Heart left ventricle (tissue), 16 donors: ENCODE measurements around the gene MRC2. TPM values are rescaled to one million over a fixed set of nuclear protein-coding genes. Genes with fewer than 3 reads are reported as not detected.

Source experiments
- ATAC-seq, 4 donors: fragments of 200-7000 bp; cut with Tn5 transposase; one replicate each; pipeline ENCODE4 v1.9.1; 2020 to 2022; ENCODE audit warnings: moderate library complexity in 4 of 4, mild to moderate bottlenecking in 3 of 4, moderate number of reproducible peaks in 1 of 4
- DNase-seq, 5 donors: peaks; one replicate each; pipeline ENCODE4 v3.0.0-alpha.2; 2020
- H3K27ac ChIP-seq, 12 donors: fragments of 200-600 bp; sonication (generic) in 4 of 12; one replicate each; pipeline versions ENCODE4 v1.5.0 to v1.8.0; 2016 to 2022; ENCODE audit warnings: mild to moderate bottlenecking in 2 of 12
- H3K27me3 ChIP-seq, 9 donors: fragments of 200-600 bp; sonication (generic) in 2 of 9; one replicate each; pipeline versions ENCODE4 v1.5.1 to v1.8.0; 2016 to 2022; ENCODE audit warnings: mild to moderate bottlenecking in 3 of 9
- H3K36me3 ChIP-seq, 9 donors: fragments of 200-600 bp; sonication (generic) in 2 of 9; one replicate each; pipeline versions ENCODE4 v1.5.0 to v1.8.0; 2018 to 2022; ENCODE audit warnings: mild to moderate bottlenecking in 2 of 9
- H3K4me1 ChIP-seq, 12 donors: fragments of 200-600 bp; sonication (generic) in 4 of 12; one replicate each; pipeline versions ENCODE4 v1.5.0 to v1.8.0; 2016 to 2022; ENCODE audit warnings: mild to moderate bottlenecking in 3 of 12
- H3K4me3 ChIP-seq, 12 donors: fragments of 200-600 bp; sonication (generic) in 4 of 12; one replicate each; pipeline versions ENCODE4 v1.5.0 to v1.8.0; 2017 to 2022; ENCODE audit warnings: mild to moderate bottlenecking in 9 of 12, moderate library complexity in 4 of 12
- H3K9me3 ChIP-seq, 12 donors: fragments of 200-600 bp; sonication (generic) in 4 of 12; one replicate each; pipeline versions ENCODE4 v1.5.0 to v1.8.0; 2016 to 2022; ENCODE audit warnings: mild to moderate bottlenecking in 1 of 12
- CTCF ChIP-seq, 12 donors: fragments of 200-600 bp; sonication (generic) in 4 of 12; IDR thresholded peaks; one replicate each; pipeline versions ENCODE4 v1.5.0 to v1.8.0; 2018 to 2022; ENCODE audit warnings: antibody characterized with exemption in 12 of 12, mild to moderate bottlenecking in 5 of 12
- POLR2A ChIP-seq, 2 donors: fragments of 450-650 bp; IDR thresholded peaks; one replicate each; pipeline ENCODE4 v1.6.1; 2017; ENCODE audit warnings: antibody characterized with exemption in 2 of 2, mild to moderate bottlenecking in 2 of 2, moderate library complexity in 2 of 2
- WGBS, 4 donors: extraction: QIAGEN DNeasy Blood & Tissue Kit in 2 of 4; methylation state at CpG; one replicate each; pipeline versions ENCODE4 v1.1.5 to v1.1.7; 2013 to 2018; 5-methylcytosine and 5-hydroxymethylcytosine counted together
- intact Hi-C, 10 donors: fragments of 100-400 bp; cut with DNase I; formaldehyde crosslinking; loops; one replicate each; pipeline versions ENCODE4 v1.11.1 to v1.14.2; 2022
- polyA plus RNA-seq, 2 donors: library from polyadenylated mRNA; stranded (reverse); fragments of 200-250 nt; gene quantifications; one replicate each; pipeline ENCODE4 v1.2.3, GENCODE V29; 2013
- total RNA-seq, 9 donors: library from RNA; depleted of rRNA in 2 of 9; stranded (reverse); fragments of >200 nt in 2 of 9; fragmentation: NEBNext Ultra II Directional in 3 of 9; extraction: Animal tissue kit (Norgen Biotek cat#: 25700) in 3 of 9; gene quantifications; one replicate each; pipeline versions ENCODE4 v1.1.0 to v1.2.4, GENCODE V29; 2016 to 2023
- donor health status: ischemic (EF 13 %, LVEDD 7.1; RV severe dilation, severe dysfunction).
- donor health status: healthy with polysubstance abuse.
- donor health status: DM: no; HTN: yes; CAD: no.
- donor health status: DM: no; HTN: no; CAD: no.
- donor health status: ischemic (EF 25% LVEDD 6.9; RV normal size, moderate dysfunction).
- donor health status: ischemic (EF 25% LVEDD 5.7; RV mildly dilated, moderate dysfunction).
- donor health status: healthy.
- donor health status: DM: yes; HTN: yes; CAD: no.
- donor health status: ischemic (EF 35%, LVEDD 5.7; RV mildly dilated, moderate dysfunction).
- donor health status: nonischemic (EF 11% LVEDD 7.7; RV severe dilation, severe dysfunction).
- donor health status: DM: yes; HTN: yes; CAD: no.
- donor health status: PGD.
- donor health status: ischemic (EF 29% LVEDD 5.4; RV normal size, mild dysfunction).
- donor health status: nonischemic (EF 23%, LVEDD 6.1; RV moderate dilation, normal function).

Gene MRC2
- total and polyA plus RNA-seq, 11 donors, result 13.1 to 50.8 (median 21.0) TPM

- Histone ChIP-seq H3K36me3 (no peaks in the 10 kb centered on the region), H3K27ac (peak overlapping the region; percentile 70 to 93 (median 78)), H3K9me3 (peaks cover 0 to 7% (median 0%) of the 10 kb centered on the region in 12 donors), H3K4me1 (peaks cover 0 to 36% (median 23%) of the 10 kb centered on the region in 12 donors), H3K4me3 (peak overlapping the region; percentile 57 to 91 (median 74)), H3K27me3 (peaks cover 0 to 13% (median 0%) of the 10 kb centered on the region in 9 donors)
- no peak for TF ChIP-seq POLR2A (IDR thresholded peaks at IDR 0.05)
- TF ChIP-seq CTCF (IDR thresholded peaks at IDR 0.05), result peak; percentile 69 to 93 (median 86)
- WGBS, 4 donors, result 1 to 3% (median 1%) methylated on average over 18 to 80 of the region's 80 CpGs
- intact Hi-C loops, result loop anchor here (1.0 to 10.0 kb wide), 8 partner anchors 191 to 703 kb away; partner anchors contain the start of gene TANC2 (in 1 of the 10)
- ATAC-seq (peak; percentile 83 to 95 (median 88)), DNase-seq (peak; percentile 77 to 91 (median 79))
Measured at GRCh38 chr17:62703776-62704380, 76.4 kb downstream of the MRC2 start.

GRCh38 chr17:62704381-62704971 lies 77.0 kb downstream of the MRC2 start:
- peak overlapping the region; percentile 70 to 93 (median 78) for H3K27ac ChIP-seq
- H3K36me3 ChIP-seq, result no peaks in the 10 kb centered on the region
- WGBS, 4 donors, result 6 to 13% (median 9%) methylated on average over 17 to 31 of the region's 31 CpGs
- ATAC-seq (peak in 2 of 4 donors; percentile 15 to 39), DNase-seq (peak in 1 of 5 donors; percentile 48)
- peaks cover 0 to 13% (median 0%) of the 10 kb centered on the region in 9 donors for H3K27me3 ChIP-seq
- TF ChIP-seq CTCF (IDR thresholded peaks at IDR 0.05), result no peak
- TF ChIP-seq POLR2A (IDR thresholded peaks at IDR 0.05), result no peak
- H3K9me3 ChIP-seq, result peaks cover 0 to 8% (median 0%) of the 10 kb centered on the region in 12 donors
- H3K4me3 ChIP-seq, result peak overlapping the region; percentile 57 to 91 (median 74)
- intact Hi-C loops, result loop anchor here in 8 of 10 donors (1.0 to 10.0 kb wide), 8 partner anchors 190 to 703 kb away; partner anchors contain the start of gene TANC2 (in 1 of the 8)
- peaks cover 0 to 36% (median 23%) of the 10 kb centered on the region in 12 donors for H3K4me1 ChIP-seq

- Histone ChIP-seq H3K9me3 (peaks cover 0 to 8% (median 0%) of the 10 kb centered on the region in 12 donors), H3K27ac (peak overlapping the region; percentile 49 to 93 (median 78)), H3K4me1 (peaks cover 0 to 41% (median 25%) of the 10 kb centered on the region in 12 donors), H3K27me3 (peaks cover 0 to 13% (median 0%) of the 10 kb centered on the region in 9 donors), H3K36me3 (no peaks in the 10 kb centered on the region), H3K4me3 (peak overlapping the region in 9 of 12 donors; percentile 57 to 91 (median 74))
- TF ChIP-seq CTCF (IDR thresholded peaks at IDR 0.05) (no peak), POLR2A (IDR thresholded peaks at IDR 0.05) (no peak)
- peak in 2 of 4 donors; percentile 9 to 65 for ATAC-seq
- peak in 1 of 5 donors; percentile 54 for DNase-seq
- WGBS, 4 donors, result 33 to 45% (median 38%) methylated on average over 11 of the region's 11 CpGs
- intact Hi-C loops, result loop anchor here in 7 of 10 donors (1.0 to 10.0 kb wide), 6 partner anchors 21 to 702 kb away; no protein-coding TSS in a partner anchor
Measured at GRCh38 chr17:62705156-62705777, 77.8 kb downstream of the MRC2 start.
